NCI-H345 treated with DMSO at 0.1 percent for 48 hours (cell line): ENCODE results near the gene KLC1.
A peak's percentile ranks its signal among the peaks of the same experiment; 100 is the strongest.

Experiments used
- DNase-seq: peaks from one replicate; lab custom pipeline; 2025; ENCODE audit not compliant: unreplicated experiment; lab: John Stamatoyannopoulos, UW

The KLC1 gene

DNA sequence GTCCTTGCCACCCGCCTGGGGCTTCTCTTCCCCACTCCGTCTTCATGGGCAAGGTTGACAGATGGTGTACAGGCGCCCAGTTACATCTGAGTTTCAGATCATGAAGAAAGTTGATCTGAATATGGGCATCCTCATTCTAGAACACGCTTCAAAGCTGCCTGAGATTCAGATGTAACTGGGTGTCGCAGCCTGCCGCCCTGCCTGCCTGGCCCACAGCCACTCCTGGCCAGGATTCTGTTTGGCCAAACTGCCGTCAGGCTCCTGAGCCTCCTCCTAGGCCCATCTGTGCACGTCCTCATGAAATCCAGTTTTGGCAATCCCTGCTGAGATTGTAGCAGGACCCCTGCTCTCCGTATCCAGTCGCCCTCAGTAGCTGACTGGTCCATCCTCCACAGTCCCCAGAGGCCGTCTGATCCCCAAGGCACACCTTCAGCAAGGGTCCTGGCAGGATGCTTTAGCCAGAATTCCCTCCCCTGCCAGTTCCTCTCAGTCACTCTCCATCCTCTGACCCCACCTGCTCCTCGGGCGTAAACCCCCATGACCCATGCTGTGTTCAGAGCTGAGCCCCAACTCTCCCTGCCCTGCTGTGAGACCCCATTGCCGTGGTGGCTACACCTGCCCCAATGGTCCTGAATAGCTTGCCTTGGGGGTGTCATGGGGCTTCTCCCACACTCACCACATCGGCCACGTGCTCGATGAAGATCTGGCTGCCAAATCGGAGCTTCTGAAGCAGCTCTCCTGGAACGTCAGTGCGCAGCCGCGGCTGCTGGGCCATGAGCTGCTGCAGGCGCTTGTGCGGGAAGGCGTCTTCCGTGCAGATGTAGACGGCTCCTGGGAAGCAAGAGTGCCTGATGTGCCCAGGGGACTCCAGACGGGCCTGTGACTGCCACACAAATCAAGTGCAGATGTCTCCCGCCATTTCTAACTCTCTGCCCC, 73.8 kb downstream of the KLC1 start:
- DNase-seq = no peak

DNA sequence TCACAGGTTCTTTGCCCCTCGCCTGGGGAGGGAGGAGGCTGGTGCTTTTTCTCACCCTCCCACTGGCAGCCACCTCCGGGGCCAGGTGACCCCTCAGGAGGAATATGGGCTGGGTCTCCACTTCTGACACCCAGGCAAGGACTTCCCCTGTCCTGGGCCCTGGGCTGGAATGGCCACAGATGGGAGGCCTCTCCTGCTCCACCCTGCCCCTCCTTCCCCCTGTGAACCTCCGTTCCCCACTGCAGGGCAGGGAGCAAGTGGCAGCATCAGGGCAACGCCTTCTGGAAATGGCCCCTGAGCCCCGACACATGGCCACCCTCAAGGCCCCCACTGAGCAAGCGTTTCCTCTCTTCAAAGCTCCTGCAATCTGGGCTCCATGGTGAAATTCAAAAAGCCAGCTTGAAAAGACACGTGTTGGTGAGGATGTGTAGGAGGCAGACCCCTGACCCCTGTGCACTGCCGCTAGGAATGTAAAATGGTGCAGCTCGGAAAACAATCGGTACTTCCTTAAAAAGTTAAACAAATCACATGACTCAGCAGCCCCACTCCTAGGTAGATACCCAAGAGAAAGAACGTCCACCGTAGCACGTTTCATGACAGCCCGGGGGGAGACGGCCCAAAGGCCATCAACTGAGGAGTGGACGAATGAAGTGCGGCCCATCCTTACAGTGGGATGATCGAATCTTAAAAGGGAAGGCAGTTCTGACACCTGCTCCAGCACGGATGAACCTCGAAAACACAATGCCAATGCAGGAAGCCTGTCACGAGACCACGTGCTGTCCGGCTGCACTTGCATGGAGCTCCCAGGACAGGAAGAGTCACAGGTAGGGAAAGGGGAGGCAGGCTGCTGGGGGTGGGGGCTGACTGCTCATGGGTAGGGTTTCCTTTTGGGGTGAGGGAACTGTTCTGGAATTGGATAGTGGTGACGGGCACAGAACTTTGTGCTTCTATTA, 74.7 kb downstream of the KLC1 start:
- DNase-seq = no peak

DNA sequence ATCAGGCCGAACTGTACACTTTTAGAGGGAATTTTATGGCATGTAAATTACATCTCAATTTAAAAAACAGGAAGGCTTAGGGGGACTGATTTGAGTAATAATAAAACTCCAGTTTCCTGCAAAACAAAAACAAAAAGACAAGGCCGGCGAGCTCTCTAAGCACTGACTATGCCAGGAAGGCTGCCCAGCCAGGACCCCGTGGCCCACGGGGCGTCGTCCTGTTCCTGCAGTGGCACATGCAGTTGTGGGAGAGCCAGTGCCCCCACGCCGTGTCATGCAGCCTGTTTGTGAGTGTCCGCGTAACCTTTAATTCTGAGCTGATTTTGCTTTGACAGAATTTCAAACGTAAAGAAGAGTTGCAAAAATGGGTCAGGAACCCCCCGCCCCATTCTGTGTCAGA, 75.7 kb downstream of the KLC1 start:
- DNase-seq = no peak

DNA sequence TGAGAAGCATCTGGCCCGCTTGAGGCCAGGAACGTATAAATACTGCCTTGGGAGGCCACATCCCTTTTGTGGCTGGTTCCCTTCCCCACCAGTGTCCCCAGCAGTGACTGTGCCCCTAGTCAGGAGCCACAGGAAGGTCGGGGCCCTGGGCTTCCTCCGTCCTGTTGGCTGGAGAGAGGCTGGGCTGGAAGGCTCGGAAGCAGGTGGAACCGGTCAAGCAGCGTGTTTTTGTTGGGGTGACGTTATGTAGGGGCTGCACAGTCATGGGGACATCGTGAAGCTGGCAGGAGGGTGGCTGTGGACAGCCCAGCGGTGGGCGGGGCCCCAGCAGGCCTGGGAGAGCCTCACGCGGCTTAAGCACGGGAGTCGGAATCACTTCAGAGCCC, 76.1 kb downstream of the KLC1 start:
- DNase-seq = no peak

DNA sequence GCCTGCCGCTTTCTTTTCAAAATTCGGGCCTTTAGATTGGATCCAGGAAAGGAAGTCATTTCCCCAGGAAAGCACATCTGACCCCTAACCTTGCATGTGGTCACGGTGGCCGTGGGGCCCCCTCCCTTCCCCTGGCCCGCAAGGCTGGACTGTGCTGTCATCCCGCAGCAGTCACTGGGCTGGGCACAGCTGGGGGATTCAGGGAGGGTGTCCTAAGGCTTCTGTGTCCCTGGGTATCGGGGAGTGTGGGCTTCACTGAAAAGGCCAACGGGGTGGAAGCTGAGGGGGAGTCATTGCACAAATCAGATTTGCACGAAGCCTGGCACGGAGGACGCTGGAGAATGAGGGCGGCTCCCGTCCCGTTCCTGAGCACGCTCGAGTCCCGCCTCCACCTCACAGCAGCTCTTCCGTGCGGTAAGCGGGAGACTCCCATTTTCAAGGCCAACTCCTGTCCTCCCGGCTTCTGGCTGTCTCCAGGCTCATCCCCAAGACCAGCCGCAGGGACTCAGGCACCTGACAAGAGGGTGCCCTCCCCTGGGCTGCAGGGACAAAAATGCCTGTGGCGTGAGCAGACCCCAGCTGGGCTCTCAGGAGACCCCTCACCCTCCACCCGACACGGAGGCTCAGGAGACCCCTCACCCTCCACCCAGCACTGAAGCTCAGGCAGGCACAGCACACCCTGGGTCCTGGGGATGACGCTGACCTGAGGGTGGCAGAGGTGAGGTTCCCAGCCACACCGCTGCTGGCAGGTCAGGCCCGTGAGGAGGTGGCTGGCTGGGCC, 76.7 kb downstream of the KLC1 start:
- DNase-seq = no peak

DNA sequence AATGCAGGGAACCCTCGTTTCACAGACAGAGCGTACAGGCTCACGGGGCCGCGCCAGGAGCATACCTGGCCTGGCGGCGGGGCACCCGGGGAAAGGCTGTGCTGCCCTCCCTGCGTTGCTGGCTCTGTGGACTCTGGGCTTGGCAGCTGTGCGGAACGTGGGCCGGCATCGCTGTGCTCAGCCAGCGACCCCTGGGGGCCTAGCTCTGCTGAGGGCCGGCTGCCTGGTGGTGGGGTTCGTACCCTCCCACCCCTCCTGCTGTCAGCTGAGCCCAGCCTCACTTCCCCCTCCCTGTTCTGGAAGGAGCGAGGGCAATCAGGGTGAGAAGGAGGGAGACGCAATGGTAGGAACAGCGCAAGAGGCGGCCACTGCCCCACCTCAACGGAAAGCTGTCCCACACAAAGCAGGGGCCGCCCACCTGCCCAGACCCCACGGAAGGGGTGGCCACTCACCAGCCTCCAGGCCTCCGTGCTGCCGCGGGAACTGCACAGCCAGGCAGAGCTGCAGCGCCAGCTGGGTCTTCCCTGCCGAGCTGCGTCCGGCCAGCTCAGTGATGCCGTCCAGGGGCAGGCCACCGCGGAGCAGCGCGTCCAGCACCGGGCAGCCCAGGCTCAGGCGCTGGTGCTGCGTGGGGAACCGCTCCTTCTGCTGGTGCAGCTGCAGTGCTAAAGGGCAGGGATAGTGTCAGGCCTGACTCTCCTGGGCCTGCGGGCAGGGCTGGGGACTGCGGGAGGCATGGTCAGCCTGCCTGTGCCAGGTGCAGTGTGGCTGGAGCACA, 77.7 kb downstream of the KLC1 start:
- DNase-seq = no peak

DNA sequence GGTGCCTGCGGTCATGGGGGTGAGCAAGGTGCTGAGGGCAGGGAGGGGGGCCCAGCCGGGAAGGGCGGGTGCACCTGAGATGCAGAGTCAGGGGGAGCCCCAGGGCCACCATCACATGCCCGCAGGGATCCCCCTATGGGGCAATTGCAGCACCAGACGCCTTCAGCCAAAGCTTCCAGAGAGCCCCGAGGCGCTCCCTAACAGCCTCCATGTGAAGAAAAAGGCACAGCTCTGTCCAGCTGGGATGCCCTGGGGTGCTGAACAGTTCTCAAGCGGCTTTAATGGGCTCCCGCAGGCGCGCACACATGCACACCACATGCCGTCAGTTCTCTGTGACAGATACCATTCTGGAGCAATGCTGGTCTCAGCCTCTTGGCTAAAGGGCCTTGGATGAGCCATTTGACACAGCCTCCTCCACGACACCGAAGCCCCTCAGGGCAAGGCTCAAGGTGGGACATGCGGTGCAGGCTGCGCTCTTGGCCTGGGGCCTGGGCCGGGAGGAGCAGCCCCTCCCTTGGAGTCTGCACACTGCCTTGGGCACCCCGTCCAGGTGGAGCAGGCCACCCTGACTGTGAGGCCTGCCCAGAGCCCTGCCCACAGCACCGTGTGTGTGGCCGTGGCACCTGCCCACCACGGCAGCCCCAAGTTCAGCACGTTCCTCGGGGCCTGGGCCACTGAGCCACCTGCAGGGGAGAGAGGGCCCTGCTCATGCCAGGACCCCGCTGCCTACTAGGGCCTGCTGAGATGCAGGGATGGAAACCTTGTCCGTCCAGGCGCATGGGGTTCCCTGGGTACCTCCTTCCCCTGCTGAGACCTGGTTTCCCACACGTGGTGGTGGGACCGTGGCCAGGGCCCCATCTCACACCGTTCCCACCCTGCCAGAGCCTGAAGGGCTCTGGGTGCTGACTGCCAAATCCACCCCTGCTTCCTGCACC, 78.6 kb downstream of the KLC1 start:
- no peak for DNase-seq

DNA sequence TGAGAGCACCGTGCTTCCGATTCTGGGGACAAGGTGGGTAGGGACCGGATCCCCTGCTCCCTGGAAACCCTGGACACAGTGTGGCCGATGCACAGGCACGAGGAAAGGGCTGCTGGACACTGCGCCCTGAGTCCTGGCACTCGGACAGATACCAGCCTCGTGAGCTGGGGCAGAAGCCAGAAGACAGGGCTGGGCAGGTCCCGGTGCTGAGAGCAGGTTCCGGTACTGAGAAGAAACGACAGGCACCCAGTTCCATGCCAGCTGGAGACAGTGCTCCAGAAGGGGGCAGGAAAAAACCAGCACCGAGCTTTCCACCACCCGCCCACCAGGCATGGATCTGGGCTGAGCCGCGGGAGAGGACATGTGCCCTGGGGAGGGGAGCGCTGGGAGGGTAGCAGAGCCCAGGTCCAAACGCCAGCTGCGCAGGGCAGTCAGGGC, 79.8 kb downstream of the KLC1 start:
- no peak for DNase-seq

DNA sequence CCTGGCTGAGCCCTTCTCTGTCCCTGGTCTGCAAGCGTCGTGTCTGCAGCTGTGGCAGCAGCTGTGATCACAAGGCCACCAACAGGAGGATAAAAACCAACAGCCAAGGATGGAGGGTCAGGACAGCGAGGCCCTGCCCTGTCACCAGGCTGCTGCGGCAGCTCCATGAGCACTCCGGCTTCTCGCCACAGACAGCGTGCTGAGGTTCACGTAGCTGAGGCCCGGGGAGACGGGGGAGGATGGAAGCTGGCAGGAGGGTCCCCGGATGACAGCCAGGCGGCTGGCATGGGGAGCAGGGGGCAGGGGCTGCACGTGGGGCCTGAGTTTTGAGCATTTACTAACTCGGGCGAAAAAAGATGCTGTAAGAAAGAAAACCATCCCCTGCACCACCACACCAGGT, 80.8 kb downstream of the KLC1 start:
- DNase-seq = no peak

DNA sequence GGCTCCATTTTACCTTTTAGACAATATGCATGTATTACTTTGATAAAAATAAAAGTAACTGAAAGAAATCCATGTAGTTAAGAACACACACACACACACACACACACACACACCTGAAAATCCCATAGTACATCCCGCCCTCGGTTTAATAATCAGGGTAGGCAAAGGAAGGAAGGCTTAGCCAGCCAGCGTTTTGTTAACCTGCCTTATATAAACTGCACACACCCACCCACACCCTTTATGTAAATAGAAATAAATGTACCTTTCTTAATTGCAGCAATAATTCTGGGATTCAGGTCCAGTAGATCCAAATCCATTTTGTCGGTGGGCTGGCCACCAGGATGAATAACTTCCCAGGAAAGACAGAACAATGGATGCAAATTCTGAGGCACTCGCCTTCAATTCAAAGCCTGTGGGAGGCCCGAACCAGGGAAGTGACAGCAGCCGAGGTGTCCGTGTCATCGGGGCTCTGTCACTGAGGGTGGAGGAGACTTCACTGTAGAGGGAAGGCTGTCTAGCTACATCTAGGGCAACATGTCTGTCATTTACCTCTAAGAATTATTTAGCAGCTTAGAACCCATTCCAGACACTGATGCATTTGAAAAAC, 81.9 kb downstream of the KLC1 start:
- no peak for DNase-seq

DNA sequence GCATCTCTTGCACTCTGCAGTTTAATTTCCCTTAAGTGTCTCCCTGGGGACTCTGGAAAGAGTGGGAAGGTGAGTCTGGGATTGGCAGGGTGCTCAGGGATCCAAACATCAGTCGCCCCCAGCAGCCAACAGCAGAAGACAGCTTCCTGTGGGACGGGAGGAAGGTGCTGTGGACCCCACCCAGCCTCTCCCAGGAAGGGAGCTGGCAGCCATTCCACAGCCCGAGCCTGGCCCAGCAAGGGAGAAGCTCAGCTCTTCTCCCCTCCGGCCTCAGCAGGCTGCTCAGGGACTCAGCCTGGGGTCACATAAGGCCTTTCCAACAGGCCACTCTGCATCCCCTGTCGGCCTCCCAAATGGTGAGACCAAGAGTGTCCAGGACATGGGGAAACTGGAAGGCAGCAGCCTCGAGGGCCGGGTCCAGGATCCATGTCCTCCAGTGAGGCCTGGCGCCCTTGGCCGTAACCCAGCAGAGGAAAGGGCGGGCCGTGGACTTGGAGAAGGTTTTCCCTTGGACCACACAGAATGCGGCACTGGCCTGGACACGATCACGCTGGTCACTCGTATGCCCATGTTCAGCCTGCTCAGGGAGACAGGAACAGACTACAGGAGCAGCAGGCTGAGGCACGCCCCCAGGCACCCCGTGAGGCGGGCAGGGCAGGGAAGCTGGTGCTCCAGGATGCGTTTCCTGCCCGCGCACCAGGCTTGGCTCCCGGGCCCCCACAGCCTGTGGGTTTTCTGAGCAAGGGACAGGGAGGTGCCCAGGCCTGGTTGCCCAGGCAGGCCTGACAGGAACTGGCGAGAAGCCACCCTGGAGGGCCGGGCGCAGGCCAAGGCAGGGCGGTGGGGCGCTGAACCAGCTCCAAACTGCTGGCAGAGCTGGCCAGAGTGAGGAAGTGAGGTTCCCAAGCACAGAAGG, 82.8 kb downstream of the KLC1 start:
- DNase-seq = no peak

DNA sequence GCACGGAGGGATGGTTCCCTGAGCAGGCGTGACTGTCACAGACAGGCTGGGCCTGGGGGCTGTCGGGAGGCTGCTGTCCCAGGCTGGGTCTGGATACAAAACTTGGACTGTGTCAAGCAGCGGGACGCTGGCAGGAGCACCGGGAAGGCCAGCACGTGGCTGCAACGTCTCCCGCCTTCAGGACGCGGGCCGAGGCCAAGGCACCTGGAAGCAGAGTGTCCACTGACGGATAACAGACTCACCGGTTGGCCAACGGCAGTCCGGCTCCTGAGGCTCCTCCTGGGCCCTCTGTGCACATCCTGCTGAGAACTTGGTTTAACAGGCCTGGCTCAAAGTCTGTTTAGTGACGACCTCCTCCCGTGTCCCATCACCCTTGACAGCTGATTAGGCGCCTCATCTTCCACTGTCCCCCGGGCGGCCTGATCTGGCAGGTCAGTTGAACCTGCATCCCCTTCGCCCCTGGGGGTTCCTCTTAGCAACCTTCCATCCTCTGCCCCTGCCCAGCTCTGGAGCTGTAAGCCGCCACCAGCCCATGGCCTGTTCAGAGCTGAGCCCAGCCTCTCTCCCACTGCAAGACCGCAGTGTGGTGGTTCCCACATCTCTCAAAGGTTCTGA, 83.7 kb downstream of the KLC1 start:
- DNase-seq = no peak

DNA sequence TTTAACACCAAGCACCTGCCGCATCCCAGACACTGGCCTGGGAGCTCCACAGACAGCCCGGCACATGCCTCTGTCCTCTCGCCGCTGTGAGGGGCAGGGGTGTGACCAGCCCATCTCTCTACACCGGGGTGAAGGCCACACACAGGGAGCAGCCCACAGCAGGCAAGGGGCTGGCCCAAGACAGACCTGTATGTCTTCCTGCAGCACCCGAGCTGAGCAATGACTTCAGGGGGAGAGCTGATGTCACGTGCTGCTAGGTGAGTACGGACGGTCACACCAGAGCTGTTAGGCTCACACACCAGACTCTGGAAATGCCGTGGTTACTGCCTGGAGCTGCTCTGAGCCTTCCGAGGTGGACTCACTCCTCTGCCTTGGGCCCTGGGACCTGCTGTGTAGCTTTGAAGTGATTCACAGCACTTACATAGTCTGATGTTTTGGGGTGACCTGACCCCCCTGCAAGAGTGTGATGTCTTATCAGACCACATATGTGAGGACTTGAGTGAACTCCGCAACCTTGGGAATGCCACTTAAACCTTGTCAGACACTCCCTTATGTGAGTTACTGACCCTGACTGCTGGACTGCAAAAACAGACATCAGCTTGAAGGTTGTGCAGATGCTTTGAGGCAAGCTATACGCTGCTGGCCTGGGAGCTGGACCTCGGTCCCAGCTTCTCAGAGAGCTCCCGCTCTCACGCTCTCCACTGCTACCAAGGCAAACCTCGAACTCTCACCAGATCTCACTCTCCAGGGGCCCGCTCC, 84.5 kb downstream of the KLC1 start:
- no peak for DNase-seq

DNA sequence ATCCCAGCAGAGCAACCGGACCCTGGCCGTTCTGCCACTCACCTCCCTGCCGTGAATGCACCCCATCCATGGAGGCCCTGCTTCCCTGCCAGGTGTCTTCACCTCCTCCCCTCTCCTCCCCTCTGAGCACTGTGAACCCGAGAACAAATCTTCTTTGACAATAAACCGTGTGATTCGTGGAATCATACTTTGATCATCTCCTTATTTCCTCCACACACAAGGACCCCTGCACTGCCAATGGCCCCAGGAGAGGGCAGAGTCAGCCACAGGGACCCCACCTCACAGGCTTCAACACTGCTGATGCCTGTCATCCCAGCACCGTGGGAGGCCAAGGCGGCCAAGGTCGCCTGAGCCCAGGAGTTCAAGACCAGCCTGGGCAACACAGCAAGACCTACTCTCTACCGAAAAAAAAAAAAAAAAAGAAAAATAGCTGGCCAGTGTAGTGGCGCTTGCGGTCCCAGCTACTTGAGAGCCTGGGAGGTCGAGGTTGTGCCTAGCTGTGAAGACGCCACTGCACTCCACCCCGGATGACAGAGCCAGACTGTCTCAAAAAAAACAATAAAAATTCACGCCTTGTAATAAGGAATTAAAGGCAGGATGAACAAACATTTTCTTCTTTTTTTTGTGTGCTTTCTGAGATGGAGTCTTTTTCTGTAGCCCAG, 85.2 kb downstream of the KLC1 start:
- no peak for DNase-seq

DNA sequence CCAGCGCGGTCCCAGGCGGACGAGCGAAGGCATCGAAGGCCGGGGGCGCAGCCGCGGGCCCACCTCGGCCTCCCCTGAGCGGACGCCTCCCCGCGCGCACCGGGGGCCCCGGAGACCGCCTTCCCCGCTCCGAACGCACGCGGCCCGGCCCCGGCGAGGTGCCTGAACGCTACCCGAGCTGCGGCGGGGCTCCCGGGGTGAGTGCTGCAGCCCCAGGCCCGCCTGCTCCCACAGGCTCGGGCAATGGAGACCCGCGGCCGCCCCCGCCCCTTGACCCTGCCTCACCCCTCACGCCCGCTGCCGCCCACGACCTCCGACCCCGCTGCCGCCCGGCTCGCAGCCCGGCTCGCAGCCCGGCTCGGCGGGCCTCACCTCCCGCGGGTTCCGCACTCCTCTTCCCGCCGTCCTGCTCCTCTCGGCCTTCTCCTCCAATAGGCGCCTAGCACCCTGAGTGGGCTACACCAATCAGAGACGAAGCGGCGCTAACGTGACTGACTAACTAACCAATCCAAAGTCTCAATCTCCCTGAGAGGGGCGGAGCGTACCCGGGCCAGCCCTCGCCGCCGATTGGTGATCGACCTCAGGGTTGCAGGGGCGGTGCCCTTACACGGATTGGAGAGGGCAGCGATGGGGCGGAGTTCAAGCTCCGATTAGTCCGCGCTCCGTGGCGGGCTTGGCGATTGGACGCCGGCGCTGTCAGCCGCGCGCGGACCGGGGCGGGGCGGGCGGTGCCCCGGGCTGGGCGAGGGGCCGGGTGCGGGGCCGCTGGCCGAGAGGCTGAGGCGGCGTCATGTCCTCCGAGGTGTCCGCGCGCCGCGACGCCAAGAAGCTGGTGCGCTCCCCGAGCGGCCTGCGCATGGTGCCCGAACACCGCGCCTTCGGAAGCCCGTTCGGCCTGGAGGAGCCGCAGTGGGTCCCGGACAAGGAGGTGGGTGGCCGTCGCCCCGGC, 86.3 kb downstream of the KLC1 start, which contains the start of the genes XRCC3 and ZFYVE21:
Gene XRCC3, minus strand, starts transcription at position 400 of the 949 bp plus-strand sequence. CDS start 4,364 bp downstream, outside the sequence.
Gene ZFYVE21, plus strand, starts transcription at position 759 of the 949 bp plus-strand sequence. Its CDS starts 32 bp downstream, at position 791.
- DNase-seq = peak; percentile 99
